ENCODE results near the gene NPAS2. TPM values are rescaled to one million over a fixed set of nuclear protein-coding genes. Genes with fewer than 3 reads are reported as not detected.

NPAS2 gene
- total RNA-seq, 1 donor = 8.7 TPM

- Histone ChIP-seq H3K36me3 (ENCODE audit: insufficient read depth, low read length) (no peaks in the 10 kb centered on the region), H3K79me2 (ENCODE audit: insufficient read depth, low read length) (no peaks in the 10 kb centered on the region), H4K20me1 (ENCODE audit: insufficient read depth, low read length) (peaks cover 2% of the 10 kb centered on the region), H3K27me3 (ENCODE audit: insufficient read depth, low read length) (peaks cover 3% of the 10 kb centered on the region), H3K27ac (ENCODE audit: low read depth, low read length) (peak overlapping the region; percentile 73), H2AFZ (ENCODE audit: low read length) (no peak overlapping the region), H3K4me3 (ENCODE audit: insufficient read depth, low read length) (no peak overlapping the region), H3K4me2 (ENCODE audit: insufficient read depth, low read length) (no peak overlapping the region), H3K9me3 (ENCODE audit: low read depth, low read length) (no peaks in the 10 kb centered on the region), H3K4me1 (ENCODE audit: insufficient read depth, low read length) (peaks cover 23% of the 10 kb centered on the region)
- DNase-seq (ENCODE audit: insufficient read length, low spot score, missing footprints) = no peak
- no peak for TF ChIP-seq CTCF (IDR thresholded peaks at IDR 0.05; ENCODE audit: extremely low read depth, low read depth, low read length)
These were observed 74.3 kb downstream of the NPAS2 start for GRCh38 chr2:100894105-100894795.

- H3K9me3 ChIP-seq (ENCODE audit: low read depth, low read length) = no peaks in the 10 kb centered on the region
- TF ChIP-seq CTCF (IDR thresholded peaks at IDR 0.05; ENCODE audit: extremely low read depth, low read depth, low read length) = no peak
These were observed 74.8 kb downstream of the NPAS2 start for GRCh38 chr2:100894796-100895156.

GRCh38 chr2:100895402-100895801, 75.5 kb downstream of the NPAS2 start:
- H3K36me3 ChIP-seq (ENCODE audit: insufficient read depth, low read length) = no peaks in the 10 kb centered on the region
- no peak for DNase-seq (ENCODE audit: insufficient read length, low spot score, missing footprints)
- peaks cover 23% of the 10 kb centered on the region for H3K4me1 ChIP-seq (ENCODE audit: insufficient read depth, low read length)
- no peaks in the 10 kb centered on the region for H3K9me3 ChIP-seq (ENCODE audit: low read depth, low read length)
- H2AFZ ChIP-seq (ENCODE audit: low read length) = no peak overlapping the region
- no peaks in the 10 kb centered on the region for H3K79me2 ChIP-seq (ENCODE audit: insufficient read depth, low read length)
- H3K4me3 ChIP-seq (ENCODE audit: insufficient read depth, low read length) = no peak overlapping the region
- H3K27me3 ChIP-seq (ENCODE audit: insufficient read depth, low read length) = peaks cover 3% of the 10 kb centered on the region
- no peak for TF ChIP-seq CTCF (IDR thresholded peaks at IDR 0.05; ENCODE audit: extremely low read depth, low read depth, low read length)
- H3K4me2 ChIP-seq (ENCODE audit: insufficient read depth, low read length) = no peak overlapping the region
- peaks cover 2% of the 10 kb centered on the region for H4K20me1 ChIP-seq (ENCODE audit: insufficient read depth, low read length)
- H3K27ac ChIP-seq (ENCODE audit: low read depth, low read length) = no peak overlapping the region

More at GRCh38 chr2:100894796-100895156, 74.8 kb downstream of the NPAS2 start:
- H3K4me3 ChIP-seq (ENCODE audit: insufficient read depth, low read length) = no peak overlapping the region
- no peak overlapping the region for H3K27ac ChIP-seq (ENCODE audit: low read depth, low read length)
- H3K4me1 ChIP-seq (ENCODE audit: insufficient read depth, low read length) = peaks cover 23% of the 10 kb centered on the region
- no peak for DNase-seq (ENCODE audit: insufficient read length, low spot score, missing footprints)
- no peaks in the 10 kb centered on the region for H3K79me2 ChIP-seq (ENCODE audit: insufficient read depth, low read length)
- H3K36me3 ChIP-seq (ENCODE audit: insufficient read depth, low read length) = no peaks in the 10 kb centered on the region
- H2AFZ ChIP-seq (ENCODE audit: low read length) = no peak overlapping the region
- H4K20me1 ChIP-seq (ENCODE audit: insufficient read depth, low read length) = peaks cover 2% of the 10 kb centered on the region
- peaks cover 3% of the 10 kb centered on the region for H3K27me3 ChIP-seq (ENCODE audit: insufficient read depth, low read length)
- H3K4me2 ChIP-seq (ENCODE audit: insufficient read depth, low read length) = no peak overlapping the region

- Histone ChIP-seq H3K27me3 (ENCODE audit: insufficient read depth, low read length) (peaks cover 3% of the 10 kb centered on the region), H3K9me3 (ENCODE audit: low read depth, low read length) (no peaks in the 10 kb centered on the region), H3K4me1 (ENCODE audit: insufficient read depth, low read length) (peaks cover 22% of the 10 kb centered on the region), H2AFZ (ENCODE audit: low read length) (no peak overlapping the region), H3K4me2 (ENCODE audit: insufficient read depth, low read length) (no peak overlapping the region), H3K79me2 (ENCODE audit: insufficient read depth, low read length) (no peaks in the 10 kb centered on the region), H4K20me1 (ENCODE audit: insufficient read depth, low read length) (peaks cover 2% of the 10 kb centered on the region), H3K36me3 (ENCODE audit: insufficient read depth, low read length) (no peaks in the 10 kb centered on the region), H3K4me3 (ENCODE audit: insufficient read depth, low read length) (no peak overlapping the region), H3K27ac (ENCODE audit: low read depth, low read length) (no peak overlapping the region)
- no peak for DNase-seq (ENCODE audit: insufficient read length, low spot score, missing footprints)
- TF ChIP-seq CTCF (IDR thresholded peaks at IDR 0.05; ENCODE audit: extremely low read depth, low read depth, low read length) = no peak
These were observed 76.2 kb downstream of the NPAS2 start for GRCh38 chr2:100895934-100896685.

Data from osteoblast (primary cell).